Measurements from ENCODE around the gene RAB3IL1.

Gene RAB3IL1

DNA sequence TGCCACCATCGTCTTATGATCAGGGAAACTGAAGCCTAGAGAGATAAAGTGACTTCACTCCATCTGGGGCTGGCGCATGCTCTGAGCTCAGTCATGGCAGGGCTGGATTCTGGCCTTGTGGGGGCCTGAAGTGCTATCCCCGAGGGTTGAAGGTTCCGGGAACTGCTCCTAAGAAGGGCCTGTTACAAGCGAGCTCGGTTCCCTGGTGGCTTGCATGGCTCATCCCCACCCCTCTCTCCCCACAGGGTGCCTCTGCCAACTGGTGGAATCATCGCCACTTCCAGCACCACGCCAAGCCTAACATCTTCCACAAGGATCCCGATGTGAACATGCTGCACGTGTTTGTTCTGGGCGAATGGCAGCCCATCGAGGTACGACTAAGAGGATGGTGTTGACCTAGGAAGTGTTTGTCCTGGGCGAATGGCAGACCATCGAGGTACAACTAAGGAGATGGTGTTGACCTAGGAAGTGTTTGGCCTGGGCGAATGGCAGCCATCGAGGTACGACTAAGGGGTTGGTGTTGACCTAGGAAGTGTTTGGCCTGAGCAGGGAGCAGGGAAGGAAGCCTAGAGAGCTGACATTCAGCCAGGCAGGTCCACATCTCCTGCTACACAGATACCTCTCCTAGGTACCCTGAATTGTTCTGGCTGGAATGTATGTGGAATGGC lies 69.3 kb downstream of the RAB3IL1 start:
- no peak overlapping the region for H3K4me3 ChIP-seq
- peaks cover 83% of the 10 kb centered on the region for H3K36me3 ChIP-seq (replicated peaks)
- in situ Hi-C loops (cut with MboI; ENCODE audit: low sequenced_read_pairs), result no loop called here
- DNase-seq (ENCODE audit: low spot score in 2 of 2), result no peak
- no peaks in the 10 kb centered on the region for H3K27me3 ChIP-seq (ENCODE audit: low read depth)
- H3K9me3 ChIP-seq, result no peaks in the 10 kb centered on the region
- H3K4me1 ChIP-seq, result no peaks in the 10 kb centered on the region
